HG03457 (cell line): ENCODE data around the gene BCAR1.
"Not testable (repeated sequence)": the region's sequence is repeated elsewhere in the genome, so short reads cannot be mapped to it uniquely, and the experiment has no call there.

Experiments
- ATAC-seq: cut with Tn5 transposase; IDR thresholded peaks from one replicate; pipeline ENCODE4 v1.9.1; 2021; ENCODE audit warnings: moderate number of reproducible peaks; ENCODE audit not compliant: unreplicated experiment

Gene BCAR1

DNA sequence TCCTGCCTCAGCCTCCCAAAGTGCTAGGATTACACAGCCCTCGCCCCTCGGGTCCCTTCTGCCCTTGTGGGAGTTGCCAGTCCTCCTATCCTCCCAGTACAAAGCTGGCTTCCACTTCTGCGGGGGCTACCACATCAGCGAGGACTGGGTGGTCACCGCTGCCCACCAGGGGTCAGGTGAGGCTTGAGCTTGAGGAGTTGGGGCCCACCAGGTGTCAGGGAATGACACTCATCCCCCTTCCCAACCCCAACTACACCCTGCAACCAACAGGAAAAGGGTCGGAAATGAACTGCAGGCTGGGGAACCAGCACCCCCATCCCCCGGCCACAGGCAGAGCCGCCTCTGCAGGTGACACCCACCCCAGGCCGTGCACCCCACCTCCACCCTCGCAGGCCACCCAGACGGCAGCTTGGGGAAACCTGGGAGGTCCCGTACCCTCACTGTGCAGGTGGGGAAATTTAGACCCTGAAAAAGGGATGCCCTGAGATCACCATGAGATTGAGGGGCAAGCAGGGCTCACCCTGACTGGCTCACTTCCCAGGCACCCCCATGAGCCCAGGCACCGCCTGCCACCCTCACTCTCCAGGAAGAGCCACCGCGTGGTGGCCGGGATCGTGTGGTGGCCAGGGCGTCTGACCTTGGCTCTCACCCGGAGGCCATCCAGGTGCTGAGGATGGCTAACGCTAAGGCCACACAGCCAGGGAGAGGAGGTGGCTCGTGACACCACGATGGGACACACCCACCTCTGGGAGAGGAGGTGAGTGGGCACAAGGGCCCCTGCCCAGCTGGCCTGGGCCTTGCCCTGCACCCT, 24.7 kb downstream of the BCAR1 start:
- ATAC-seq = no peak

DNA sequence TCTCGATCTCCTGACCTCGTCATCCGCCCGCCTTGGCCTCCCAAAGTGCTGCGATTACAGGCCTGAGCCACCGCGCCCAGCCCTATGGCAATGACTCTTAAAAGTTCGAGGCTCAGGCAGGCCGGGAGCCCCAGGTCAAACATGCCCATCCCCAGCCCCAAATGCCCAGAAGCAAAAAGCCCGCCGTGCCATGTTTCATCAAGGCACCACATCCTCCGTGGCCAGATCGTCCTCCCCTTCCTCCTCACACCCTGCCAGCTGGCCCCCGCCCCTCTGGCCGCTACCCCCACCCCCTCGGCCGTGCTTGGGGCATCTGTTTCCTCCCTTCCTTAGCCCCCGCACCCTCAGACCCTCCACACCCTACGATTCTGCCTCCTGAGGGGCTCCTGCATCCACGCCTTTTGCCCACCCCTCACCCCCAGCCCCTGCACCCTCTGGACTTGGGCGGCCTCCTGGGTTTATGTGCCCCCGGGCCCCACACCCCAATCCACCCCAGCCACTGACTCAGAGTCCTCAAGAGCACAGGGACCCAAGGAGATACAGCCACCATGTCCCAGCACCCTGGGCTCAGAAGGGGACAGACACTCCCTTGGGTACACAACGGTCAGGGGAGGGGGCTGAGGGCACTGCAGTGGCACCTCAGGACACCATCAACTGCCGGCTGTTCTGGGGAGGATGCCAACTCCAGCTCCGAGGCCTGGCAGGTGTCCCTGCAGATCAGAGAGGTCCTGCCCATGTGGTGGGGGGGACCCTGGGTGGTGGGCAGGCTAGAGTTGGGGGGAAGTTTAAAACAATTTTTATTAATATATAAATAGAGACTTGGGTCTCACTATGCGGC, 25.5 kb downstream of the BCAR1 start:
- no peak for ATAC-seq

GRCh38 chr16:75225092-75225491, 26.3 kb downstream of the BCAR1 start:
- ATAC-seq = no peak

DNA sequence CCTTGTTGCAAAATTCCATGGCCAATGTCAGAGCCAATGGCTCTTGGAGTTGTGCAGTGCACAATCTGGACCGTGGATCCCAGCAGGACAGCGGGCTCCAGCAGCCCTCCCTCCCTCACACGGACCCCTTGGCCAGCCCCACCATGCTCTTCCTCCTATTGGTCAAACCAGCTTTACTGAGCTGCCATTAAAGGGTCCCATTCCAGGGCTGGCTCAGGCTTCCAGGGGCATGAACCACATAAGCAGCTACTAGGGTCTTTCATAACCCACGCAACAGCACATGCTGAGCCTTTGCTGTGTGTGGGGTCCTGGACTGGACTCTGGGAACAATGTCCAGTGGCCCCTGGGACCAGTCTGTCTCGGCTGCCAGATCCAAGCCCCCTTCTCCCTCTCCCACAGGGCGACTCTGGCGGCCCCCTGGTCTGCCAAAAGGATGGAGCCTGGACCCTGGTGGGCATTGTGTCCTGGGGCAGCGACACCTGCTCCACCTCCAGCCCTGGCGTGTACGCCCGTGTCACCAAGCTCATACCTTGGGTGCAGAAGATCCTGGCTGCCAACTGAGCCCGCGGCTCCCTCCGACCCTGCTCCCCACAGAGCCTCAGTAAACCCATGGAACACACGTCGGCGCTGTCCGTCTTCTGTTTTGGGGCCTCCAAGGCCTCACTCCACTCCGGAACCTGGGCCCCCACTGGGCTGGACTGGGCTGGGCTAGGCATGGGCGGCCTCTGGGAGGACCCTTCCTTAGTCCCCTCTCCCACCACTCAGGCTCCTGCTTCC, 26.9 kb downstream of the BCAR1 start:
- ATAC-seq = no peak

DNA sequence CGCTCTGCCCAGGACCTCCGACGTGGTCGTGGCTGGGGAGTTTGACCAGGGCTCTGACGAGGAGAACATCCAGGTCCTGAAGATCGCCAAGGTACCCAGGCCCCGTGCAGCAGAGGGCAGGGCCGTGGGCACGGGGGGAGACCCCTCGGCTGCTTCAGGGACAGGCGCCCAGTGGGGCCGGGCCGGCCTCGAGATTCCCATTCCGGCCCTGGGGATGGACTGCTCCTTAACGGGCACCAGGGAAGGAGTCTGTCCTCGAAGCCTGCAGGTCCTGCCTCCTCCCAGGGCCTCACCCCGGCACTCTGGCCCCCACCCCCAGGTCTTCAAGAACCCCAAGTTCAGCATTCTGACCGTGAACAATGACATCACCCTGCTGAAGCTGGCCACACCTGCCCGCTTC, 28.3 kb downstream of the BCAR1 start:
- not testable (repeated sequence) for ATAC-seq

- no peak for ATAC-seq
These were observed 29.1 kb downstream of the BCAR1 start for GRCh38 chr16:75222271-75222783.

GRCh38 chr16:75219838-75220237, 31.6 kb downstream of the BCAR1 start:
- no peak for ATAC-seq

DNA sequence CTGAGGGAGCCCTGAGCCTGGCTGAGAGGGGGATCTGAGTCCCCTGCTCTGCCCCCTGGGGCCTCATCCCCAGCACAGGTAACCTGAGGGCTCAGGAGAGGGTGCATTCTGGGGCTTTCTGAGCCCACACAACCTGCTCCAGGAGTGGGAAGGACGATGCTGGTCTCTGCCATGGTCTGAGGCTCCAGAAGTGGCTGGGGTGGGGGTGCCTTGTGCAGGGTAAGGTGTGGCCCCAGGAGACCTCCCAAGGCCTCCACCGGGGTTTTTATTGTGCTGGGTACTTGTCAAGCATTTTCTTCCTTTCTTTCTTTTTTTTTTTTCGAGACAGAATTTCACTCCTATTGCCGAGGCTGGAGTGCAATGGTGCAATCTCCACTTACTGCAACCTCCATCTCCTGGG, 32.3 kb downstream of the BCAR1 start:
- ATAC-seq = no peak

DNA sequence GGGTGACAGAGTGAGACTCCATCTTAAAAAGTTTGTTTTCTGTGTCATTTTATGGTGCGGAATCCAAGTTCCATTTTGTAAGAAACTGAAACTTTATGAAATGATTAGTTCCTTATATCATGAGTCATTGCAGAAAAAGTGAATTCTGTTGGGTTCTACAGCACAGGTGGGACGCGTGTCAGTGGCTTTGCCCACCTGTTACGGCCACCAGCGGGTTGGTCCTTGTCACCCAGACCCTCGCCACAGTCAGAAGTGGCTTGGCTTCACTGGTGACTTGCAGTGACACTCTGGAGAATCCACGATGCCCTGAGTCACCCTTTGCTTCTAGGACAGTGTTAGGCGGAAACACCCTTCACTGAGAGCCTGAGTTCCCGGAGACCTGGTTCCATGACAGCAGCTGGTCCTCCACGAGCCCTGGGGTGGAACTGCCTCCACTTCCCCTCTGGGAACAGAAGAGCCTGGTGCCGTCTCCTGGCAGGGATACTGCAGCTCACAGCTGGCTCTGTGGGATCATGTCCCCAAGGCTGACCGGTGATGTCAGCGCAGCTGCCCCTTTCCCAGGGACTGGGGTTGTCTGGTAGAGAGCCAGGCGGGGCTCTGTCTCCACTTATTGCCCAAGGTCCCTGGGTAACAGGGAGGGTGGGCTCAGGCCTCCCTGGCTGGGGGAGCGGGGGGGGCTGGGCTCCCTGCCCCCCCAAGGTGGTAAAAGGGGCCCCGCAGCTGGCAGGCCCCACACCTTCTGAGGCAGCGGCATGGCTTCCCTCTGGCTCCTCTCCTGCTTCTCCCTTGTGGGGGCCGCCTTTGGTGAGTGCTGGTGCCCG, 33.0 kb downstream of the BCAR1 start, which contains the start of gene CTRB1:
Gene CTRB1, plus strand, starts transcription at position 733 of the 821 bp plus-strand sequence. Its CDS starts 20 bp downstream, at position 753.
- no peak for ATAC-seq

DNA sequence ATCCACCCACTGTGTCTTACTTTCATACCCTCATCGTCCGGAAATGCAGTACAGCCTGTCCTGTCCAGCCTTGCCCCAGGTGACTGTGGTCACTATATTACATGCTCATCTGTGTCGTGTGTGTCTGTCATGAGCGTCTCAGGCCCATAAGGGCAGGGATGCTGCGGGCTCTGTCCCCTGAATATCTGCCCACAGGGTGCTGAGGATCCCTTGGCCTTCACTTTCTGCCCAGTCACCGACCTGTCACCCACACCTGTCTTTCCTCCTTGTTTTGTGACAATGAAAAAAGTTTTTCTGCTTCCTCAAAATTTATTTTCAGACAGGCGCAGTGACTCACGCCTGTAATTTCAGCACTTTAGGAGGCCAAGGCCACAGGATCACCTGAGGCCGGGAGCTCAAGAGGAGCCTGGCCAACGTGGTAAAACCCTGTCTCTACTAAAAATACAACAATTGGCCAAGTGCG, 34.0 kb downstream of the BCAR1 start:
- no peak for ATAC-seq

GRCh38 chr16:75216576-75216975, 34.8 kb downstream of the BCAR1 start:
- ATAC-seq = no peak

- no peak for ATAC-seq
These were observed 35.3 kb downstream of the BCAR1 start for GRCh38 chr16:75216127-75216526.

DNA sequence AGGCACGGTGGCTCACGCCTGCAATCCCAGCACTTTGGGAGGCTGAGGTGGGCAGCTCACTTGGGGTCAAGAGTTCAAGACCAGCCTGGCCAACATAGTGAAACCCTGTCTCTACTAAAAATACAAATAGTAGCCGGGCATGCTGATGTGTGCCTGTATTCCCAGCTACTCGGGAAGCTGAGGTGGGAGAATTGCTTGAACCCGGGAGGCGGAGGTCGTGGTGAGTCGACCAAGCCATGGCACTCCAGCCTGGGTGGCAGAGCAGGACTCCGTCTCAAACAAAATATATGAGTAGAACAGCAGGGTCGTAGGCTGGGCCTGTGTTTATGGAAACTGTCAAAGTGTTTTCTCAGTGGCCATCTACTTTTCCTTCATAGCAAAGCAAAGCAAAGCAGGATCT, 40.1 kb downstream of the BCAR1 start:
- not testable (repeated sequence) for ATAC-seq

- no peak for ATAC-seq
These were observed 41.5 kb downstream of the BCAR1 start for GRCh38 chr16:75209944-75210343.

- not testable (repeated sequence) for ATAC-seq
These were observed 41.9 kb downstream of the BCAR1 start for GRCh38 chr16:75209514-75209913.

- no peak for ATAC-seq
These were observed 42.4 kb downstream of the BCAR1 start for GRCh38 chr16:75208861-75209505.

DNA sequence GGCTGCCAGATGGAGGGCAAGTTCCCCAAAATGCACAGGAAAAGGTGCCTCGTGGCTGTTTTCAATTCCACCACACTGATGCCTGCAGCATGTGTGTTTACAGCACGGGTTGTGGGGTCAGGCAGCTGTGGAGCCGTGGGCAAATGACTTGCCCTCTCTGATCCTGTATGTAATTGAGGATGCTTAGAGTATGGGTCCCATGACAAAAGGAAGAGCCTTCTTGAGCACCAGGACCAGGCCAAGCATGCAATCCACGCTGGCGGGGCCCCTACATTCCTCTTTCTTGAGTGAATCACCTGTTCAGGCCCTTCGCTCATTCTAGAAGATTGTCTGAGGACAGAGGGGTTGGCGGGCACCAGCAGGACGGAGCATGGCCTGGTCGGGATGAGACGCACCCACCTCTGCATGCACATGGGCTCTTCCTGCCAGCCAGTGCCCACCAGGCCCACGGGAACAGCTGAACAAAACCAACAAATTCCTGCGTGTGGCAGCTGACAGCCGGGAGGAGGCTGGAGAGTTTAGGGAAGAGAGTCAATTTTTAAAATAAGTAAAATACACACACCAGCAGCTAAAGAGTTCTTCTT, 43.1 kb downstream of the BCAR1 start:
- no peak for ATAC-seq

GRCh38 chr16:75207831-75208230, 43.6 kb downstream of the BCAR1 start:
- ATAC-seq = no peak
